HG02642 (cell line): ENCODE measurements around the gene ALG1L2.
"Not testable (repeated sequence)": the region's sequence is repeated elsewhere in the genome, so short reads cannot be mapped to it uniquely, and the experiment has no call there.

ENCODE experiments used
- ATAC-seq: cut with Tn5 transposase; IDR thresholded peaks from one replicate; pipeline ENCODE4 v1.9.1; 2021; ENCODE audit warnings: mild to moderate bottlenecking; ENCODE audit not compliant: unreplicated experiment, poor library complexity

ALG1L2 gene

GRCh38 chr3:130119824-130120223 lies 38.2 kb downstream of the ALG1L2 start:
- not testable (repeated sequence) for ATAC-seq

- not testable (repeated sequence) for ATAC-seq
These were observed 38.7 kb downstream of the ALG1L2 start for GRCh38 chr3:130120291-130120690.

GRCh38 chr3:130122891-130123775 lies 41.5 kb downstream of the ALG1L2 start:
- ATAC-seq, result not testable (repeated sequence)

GRCh38 chr3:130125406-130125805 lies 43.8 kb downstream of the ALG1L2 start:
- not testable (repeated sequence) for ATAC-seq

- not testable (repeated sequence) for ATAC-seq
These were observed 54.7 kb downstream of the ALG1L2 start for GRCh38 chr3:130136337-130136736.

- not testable (repeated sequence) for ATAC-seq
These were observed 56.1 kb downstream of the ALG1L2 start for GRCh38 chr3:130137685-130138084.

- ATAC-seq, result not testable (repeated sequence)
These were observed 57.4 kb downstream of the ALG1L2 start for GRCh38 chr3:130138992-130139391.

- not testable (repeated sequence) for ATAC-seq
These were observed 59.1 kb downstream of the ALG1L2 start for GRCh38 chr3:130140756-130141155.

GRCh38 chr3:130143648-130144327 lies 62.2 kb downstream of the ALG1L2 start:
- ATAC-seq, result not testable (repeated sequence)

GRCh38 chr3:130144328-130144650 lies 62.7 kb downstream of the ALG1L2 start:
- ATAC-seq, result not testable (repeated sequence)

GRCh38 chr3:130145456-130145855 lies 63.8 kb downstream of the ALG1L2 start:
- ATAC-seq, result not testable (repeated sequence)

GRCh38 chr3:130146465-130146864 lies 64.8 kb downstream of the ALG1L2 start:
- ATAC-seq, result not testable (repeated sequence)
